VCaP (cell line): Measurements from ENCODE around the gene DPF1.

Experiments used
- H3K27ac ChIP-seq: fragments of 450-650 bp; 2 replicates; pipeline ENCODE4 v1.5.1; 2017
- TF ChIP-seq, protein P1 (sequence below): fragments of 450-650 bp; conservative IDR thresholded peaks from 2 replicates; pipeline ENCODE4 v1.5.1; 2017; ENCODE audit warnings: mild to moderate bottlenecking, moderate library complexity

Gene DPF1

DNA sequence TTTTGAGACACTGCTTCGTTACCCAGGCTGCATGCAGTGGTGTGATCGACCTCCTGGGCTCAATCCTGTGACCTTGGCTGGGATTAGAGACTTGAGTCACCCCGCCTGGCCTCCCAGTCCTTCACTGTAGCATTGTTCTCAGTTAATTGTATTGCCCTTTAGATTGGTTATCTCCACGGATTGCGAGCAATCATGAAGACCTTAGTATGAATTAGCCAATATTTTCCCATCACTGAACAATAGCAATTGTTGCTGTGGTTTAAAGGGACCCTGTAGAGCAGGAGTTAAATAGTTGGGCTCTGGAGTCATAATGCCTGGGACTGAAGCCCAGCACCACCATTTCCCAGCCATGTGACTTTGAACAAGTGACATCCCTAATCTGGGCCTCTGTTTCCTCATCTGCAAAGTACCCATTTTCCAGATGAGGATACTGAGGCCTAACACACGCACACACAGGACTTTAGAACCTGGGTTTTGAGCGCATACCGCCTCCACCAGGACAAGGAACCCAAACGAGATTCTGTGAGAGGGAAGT is 23.8 kb upstream of the DPF1 start:
- H3K27ac ChIP-seq, result no peak overlapping the region

DNA sequence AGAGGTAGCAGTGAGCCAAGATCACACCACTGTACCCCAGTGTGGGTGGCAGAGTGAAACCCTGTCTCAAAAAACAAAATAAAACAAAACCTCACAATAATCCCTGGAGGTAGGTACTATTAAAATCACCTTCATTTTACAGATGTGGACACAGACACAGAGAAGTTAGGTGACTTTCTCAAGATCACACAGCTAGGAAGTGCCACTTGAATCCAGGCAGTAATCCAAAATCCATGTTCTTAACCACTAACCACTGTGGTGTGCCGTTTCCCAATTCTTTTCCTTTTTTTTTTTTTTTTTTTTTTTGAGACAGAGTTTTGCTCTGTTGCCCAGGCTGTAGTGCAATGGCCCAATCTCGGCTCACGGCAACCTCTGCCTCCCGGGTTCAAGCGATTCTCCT is 23.1 kb upstream of the DPF1 start:
- no peak overlapping the region for H3K27ac ChIP-seq
- TF ChIP-seq, protein P1, sequence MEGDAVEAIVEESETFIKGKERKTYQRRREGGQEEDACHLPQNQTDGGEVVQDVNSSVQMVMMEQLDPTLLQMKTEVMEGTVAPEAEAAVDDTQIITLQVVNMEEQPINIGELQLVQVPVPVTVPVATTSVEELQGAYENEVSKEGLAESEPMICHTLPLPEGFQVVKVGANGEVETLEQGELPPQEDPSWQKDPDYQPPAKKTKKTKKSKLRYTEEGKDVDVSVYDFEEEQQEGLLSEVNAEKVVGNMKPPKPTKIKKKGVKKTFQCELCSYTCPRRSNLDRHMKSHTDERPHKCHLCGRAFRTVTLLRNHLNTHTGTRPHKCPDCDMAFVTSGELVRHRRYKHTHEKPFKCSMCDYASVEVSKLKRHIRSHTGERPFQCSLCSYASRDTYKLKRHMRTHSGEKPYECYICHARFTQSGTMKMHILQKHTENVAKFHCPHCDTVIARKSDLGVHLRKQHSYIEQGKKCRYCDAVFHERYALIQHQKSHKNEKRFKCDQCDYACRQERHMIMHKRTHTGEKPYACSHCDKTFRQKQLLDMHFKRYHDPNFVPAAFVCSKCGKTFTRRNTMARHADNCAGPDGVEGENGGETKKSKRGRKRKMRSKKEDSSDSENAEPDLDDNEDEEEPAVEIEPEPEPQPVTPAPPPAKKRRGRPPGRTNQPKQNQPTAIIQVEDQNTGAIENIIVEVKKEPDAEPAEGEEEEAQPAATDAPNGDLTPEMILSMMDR, result no peak

More for the DNA sequence above, 23.8 kb upstream of the DPF1 start:
- TF ChIP-seq, protein P1, result no peak

DNA sequence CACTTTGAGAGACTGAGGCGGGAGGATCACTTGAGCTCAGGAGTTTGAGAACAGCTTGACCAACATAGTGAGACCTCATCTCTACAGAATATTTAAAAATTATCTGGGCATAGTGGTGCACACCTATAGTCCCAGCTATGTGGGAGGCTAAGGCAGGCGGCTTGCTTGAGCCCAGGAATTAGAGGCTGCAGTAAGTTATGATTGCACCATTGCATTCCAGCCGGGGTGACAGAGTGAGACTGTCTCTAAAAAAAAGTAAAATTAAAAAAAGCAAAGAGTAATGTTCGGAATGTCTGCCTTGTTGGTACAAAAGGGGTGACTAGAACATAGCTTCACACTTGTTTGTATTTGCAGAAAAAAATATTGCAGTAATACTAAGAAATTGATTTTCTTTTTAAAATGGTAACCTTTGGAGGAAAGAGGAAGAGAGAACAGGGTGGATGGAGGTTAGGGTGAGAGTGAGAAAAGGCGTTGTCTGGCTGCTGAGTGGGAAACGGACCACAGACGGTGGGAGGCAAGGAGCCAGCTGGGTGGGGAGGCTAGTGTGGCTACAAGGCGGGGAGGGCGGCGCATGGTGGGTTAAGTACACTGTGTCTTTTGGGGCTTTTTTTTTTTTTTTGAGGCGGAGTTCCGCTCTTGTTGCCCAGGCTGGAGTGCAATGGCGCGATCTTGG is 21.9 kb upstream of the DPF1 start:
- TF ChIP-seq, protein P1, result no peak
- H3K27ac ChIP-seq, result no peak overlapping the region

DNA sequence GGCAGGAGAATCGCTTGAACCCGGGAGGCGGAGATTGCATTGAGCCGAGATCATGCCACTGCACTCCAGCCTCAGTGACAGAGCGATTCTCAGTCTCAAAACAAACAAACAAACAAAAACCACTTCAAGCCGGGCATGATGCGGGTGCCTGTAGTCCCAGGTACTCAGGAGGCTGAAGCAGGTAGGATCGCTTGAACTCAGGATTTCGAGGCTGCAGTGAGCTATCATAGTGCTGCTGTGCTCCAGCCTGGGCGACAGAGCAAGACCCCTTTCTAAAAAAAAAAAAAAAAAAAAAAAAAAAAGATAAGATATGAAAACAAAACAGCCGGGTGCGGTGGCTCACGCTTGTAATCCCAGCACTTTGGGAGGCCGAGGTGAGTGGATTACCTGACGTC is 19.3 kb upstream of the DPF1 start:
- peak overlapping the region; percentile 51; the same call in 1 of the 2 replicates for H3K27ac ChIP-seq
- TF ChIP-seq, protein P1, result no peak

DNA sequence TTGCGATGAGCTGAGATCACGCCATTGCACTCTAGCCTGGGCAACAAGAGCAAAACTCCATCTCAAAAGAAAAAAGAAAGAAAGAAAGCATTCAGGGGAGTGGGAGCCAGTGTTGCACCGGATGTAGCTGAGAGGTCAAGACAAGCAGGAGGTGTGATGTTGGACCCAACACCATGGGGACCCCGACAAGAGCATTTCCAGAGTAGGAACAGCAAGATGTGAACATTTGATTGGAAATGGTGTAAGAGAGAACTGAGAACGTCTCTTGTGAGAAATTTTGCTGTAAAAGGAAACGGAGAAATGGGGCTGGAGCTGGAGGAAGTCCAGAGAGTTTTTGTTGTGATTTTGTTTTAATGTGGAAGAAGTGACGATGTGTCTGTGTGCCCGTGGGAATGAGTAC is 15.8 kb upstream of the DPF1 start:
- TF ChIP-seq, protein P1, result no peak
- H3K27ac ChIP-seq, result no peak overlapping the region

DNA sequence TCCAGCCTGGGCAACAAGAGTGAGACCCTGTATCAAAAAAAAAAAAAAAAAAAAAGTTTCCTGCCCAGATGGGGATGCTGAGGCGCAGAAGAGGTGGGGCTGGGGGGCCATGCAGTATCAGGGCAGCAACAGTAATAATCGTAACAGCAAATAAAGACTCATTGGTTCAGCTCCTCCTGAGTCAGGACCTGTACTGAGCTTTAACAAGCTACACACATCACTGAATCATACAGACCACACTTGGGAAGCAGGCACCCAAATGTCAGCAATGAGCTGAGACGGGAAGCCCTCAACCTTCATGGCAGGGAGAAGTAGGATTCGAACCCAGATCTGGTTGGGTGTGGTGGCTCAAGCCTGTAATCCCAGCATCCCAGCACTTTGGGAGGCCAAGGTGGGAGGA is 10.6 kb upstream of the DPF1 start:
- TF ChIP-seq, protein P1, result no peak
- H3K27ac ChIP-seq, result peak overlapping the region; percentile 61; the same call in 1 of the 2 replicates

DNA sequence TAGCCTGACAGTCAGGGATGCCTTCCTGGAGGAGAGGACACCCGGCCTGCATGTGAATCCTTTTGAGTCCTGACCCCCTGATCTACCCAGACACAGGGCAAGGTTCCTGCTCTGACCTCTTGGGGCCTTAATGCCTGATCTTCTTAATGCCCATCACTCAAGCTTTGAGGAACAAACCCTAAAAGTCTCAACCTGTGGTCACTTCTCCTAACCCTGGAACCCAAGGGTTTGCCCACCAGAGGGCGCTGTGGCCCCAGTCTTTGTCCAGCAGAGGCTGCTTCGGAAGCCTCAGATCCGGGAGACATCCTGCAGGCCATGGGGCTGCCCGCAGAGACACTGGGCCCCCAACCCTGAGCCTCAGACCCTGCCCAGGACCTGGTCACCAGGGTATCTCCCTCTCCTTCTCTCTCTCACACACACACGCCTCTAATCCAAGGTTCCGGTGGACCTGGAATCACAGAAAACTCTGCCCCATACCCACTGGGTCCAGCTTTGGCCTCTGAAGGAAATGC is 9.8 kb upstream of the DPF1 start:
- TF ChIP-seq, protein P1, result peak; percentile 92
- H3K27ac ChIP-seq, result peak overlapping the region; percentile 61
